Hematopoietic multipotent progenitor cell (in vitro differentiated cells): ENCODE results near the gene GPR132. TPM values are rescaled to one million over a fixed set of nuclear protein-coding genes. Genes with fewer than 3 reads are reported as not detected.

Source experiments
- DNase-seq, 3 donors: peaks; one replicate each; pipeline ENCODE4 v3.0.0-alpha.2; 2011 to 2015; ENCODE audit warnings: low read depth in 2 of 3, low spot score in 2 of 3
- total RNA-seq: library from RNA; depleted of rRNA; stranded (reverse); fragments of >200 nt; gene quantifications from one replicate; pipeline ENCODE4 v1.2.3, GENCODE V29; 2012

The GPR132 gene
- total RNA-seq, 1 donor, result 13.5 TPM

DNA sequence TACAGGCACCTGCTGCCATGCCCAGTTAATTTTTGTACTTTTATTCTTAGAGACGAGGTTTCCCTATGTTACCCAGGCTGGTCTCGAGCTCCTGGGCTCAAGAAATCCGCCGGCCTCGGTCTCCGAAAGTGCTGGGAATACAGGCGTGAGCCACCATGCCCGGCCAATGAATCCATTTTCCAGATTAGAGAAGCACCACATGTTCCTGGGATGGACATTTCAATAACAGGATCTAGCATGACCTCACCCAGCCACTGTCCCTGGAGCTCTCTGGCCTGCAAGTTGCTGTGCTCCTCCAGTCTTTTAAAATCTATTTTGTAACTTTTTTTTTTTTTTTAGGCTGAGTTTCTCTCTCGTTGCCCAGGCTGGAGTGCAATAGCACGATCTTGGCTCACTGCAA is 2.2 kb downstream of the GPR132 start:
- no peak for DNase-seq

DNA sequence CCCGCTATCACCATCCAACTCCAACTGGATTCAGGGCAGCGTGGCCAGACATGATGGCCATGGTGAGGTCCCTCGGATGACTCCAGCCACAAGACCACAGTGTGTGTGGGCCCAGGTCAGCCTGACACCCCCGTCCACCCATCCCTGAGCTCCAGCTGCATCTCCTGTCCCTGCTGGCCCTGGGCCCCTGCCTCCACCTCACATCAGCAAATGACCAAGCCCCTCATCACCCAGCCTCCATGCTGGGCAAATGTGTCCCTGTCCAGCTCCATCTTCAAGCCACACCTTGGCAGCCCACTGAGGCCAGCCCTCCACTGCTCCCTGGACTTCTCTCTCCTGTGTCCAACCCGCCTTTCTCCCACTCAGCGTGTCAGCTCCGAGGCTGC is 3.2 kb downstream of the GPR132 start:
- DNase-seq, result no peak

DNA sequence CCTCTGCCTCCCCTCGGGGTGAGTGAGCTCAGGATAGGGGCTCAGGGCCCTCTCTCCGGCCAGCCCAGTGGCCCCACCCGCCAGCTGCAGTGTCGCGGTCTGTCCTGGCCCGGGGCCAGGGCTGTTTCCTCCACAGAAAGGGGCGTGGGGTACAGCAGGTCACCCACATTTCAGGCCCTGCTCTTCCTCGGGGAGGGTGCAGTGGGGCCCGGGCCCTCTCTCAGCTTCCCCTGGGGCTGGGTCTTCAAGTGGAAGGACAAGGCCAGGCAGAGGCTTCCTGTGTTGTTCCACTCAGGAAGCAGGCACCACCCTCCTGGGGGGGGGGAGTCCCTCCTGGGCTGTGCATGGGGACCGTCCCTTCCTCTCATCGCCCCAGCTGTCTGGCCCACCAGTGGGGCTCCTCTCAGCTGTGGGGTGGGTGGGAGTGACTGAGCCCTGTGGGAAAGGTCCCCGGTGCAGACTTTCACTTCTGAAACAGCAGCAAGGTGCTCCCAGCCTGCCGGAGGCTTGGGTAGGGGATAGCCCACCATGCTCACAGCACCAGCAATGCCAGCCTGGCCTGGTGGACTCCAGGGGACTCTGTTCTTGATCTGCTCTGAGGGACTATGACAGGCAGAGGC is 3.7 kb downstream of the GPR132 start:
- peak in 2 of 3 donors; percentile 49 to 57 for DNase-seq

DNA sequence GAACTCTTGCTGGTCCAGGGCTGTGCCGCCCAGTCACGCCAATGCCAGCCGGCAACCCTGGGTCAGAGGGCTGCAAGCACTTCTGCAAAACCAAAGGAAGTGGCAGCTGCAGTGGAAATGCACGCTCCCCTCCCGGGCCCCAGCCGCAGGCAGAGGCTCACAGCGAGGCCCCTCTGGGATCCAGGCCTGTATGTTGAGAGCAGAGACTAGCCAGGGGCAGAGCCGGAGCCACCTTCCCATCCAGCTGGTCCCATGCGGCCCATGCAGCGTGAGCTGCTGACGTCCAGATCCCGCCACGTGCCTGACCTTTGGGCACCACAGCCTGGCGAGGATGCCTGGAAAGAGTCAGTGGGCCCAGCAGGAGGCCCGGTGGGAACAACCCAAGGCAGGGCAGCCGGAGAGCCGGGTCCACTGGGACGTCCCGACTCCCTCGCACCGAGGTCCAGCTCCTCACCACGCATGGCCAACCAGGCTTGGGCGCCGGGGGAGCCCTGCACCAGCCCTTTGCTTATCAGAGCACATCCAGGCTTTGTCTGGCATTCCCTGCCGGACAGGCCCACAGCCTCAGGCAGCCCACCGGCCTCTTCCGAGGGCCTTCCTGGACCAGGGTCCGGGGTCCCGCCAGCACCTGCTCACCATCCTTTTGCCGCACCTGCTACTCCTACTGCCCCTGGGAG is 4.3 kb downstream of the GPR132 start:
- peak in 2 of 3 donors; percentile 74 to 81 for DNase-seq

DNA sequence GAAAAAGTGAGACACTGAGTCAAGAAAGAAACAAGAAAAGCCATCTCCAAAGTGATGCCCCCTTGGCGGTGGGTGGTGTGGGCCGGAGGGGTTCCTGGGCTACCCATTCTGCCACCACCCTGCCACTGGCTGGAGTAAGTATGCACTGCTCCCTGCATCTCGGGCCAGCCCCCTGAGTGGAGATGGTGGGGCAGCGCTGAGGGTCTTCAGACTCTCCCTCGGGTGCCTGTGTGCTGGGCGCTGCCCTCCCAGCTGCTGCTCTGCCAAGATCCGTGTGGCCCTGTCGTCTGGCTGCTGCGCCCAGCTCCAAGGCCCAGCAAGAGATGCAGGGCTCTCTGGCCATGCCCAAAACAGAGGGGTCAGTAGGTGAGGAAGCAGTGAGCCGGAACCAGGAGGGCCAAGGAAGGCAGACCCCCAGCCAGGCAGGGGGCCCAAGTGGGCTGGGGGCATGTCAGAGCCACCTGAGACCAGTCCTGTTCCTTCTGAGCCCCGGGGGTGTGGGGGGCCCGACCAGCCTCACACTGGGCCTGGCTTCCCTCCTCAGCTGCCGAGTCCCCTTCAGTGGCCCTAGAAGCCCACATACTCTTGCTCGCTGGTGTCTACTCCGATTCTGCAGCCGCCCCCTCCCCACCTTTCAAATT is 5.2 kb downstream of the GPR132 start:
- no peak for DNase-seq

DNA sequence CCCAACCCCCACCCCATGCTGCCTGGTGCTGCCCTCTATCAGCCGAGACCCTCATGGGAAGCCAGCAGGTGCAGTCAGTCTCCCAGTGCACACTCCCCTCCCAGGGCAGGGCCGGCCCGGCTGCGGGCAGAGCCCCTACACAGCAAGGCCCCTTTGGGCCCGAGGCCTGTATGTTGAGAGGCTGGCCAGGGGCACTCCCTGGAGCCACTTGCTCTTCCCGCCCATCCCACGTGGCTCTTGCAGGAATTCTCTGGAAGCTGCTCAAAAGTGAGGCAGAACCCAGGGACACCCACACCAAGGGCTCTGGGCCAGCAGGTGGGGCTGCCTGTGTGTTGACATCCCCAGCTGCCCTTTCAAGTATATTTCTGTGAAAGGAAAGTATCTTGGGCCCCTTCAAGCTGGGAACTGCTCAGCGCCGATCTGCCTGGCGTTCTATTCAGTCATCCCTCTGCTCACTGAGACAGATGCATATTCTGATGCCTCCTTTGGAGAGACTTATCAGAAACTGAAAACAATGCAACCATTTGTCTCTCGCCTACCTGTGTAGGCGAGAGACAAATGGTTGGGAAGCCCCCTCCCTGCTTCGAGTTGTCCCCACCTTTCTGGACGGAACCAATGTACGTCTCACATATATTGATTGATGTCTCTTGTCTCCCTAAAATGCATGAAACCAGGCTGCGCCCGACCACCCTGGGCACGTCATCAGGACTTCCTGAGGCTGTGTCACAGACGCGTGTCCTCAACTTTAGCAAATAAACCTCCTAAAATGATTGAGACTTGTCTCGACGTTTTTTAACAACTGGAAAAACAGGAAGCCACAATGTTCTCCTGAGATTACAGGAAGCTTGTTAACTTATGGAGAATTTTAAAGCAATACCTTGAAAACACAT is 6.0 kb downstream of the GPR132 start:
- DNase-seq, result peak in 1 of 3 donors; percentile 55

DNA sequence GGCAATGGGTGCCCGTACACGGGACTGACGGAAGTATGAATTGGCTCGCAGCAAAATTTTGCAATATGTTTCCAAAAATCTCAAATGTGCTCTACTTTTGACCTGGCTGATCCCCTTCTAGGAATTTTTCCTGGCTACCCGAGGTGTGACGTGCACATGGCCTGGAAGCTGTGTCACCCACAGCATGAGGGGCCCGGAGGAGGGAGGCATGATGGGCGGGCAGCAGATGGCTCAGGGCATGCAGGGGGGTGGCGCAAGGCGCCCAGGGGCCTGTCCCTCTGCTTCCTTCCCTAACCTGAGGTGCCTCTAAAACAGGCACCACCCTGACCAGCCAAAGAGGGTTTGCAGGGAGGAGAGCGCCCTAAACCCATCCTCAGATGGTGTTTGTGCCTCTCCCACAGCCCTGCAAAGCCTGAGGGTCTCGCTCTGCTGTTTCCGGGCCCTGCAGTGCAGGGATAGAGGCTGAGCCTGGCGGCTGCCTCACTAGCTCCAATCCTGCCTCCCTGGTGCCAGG is 6.7 kb downstream of the GPR132 start:
- DNase-seq, result no peak

DNA sequence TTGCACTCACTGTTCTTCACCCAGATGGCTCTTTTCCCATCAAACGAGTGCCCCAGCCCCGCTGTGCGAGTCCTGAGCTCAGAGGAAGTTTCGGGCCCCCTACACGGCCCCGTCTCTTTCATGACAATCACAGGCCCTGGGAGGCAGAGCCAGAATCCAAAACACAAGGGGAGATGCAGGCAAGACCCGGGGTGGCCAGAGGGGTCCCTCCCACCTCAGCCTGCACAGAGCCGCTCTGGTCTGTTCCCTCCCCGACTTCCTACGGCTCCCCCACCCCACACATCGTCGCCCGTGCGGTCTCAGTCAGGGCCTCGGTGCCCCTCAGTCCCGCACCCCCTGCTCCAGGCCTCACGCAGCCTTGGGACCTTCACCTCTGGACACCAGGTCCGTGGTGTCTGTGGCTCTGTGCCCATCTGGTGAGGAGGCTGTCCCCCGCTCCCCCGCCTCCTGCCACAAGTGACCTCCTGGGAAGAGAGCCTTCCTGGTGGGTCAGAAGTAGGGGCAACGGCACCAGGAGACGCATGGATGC is 8.9 kb downstream of the GPR132 start:
- no peak for DNase-seq

DNA sequence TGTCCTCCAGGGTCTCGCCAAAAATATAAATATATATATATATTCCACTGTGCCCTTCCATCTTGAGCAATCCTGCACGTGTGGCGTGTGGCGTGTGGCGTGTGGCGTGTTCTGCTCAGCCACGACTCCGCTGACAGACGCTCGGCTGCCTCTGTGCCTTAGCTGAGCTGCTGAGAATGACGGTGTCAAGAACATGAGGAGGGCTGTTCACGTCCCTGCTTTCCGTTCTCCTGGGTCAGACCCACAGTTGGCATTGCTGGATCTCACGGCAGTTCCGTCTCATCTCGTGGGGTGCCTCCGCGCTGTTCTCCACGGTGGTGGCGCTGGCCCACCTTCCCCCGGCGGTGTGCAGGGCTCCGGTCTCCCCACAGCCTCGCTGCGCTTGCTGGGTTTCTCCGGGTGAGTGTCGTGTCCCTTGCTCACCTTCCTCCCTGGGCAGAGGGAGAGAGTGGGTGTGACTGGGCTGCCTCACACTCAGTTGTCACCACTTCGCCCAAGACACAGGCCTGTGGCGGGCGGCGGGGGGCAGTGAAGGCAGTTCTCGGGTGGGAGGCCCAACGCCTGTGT is 9.4 kb downstream of the GPR132 start:
- DNase-seq, result no peak

DNA sequence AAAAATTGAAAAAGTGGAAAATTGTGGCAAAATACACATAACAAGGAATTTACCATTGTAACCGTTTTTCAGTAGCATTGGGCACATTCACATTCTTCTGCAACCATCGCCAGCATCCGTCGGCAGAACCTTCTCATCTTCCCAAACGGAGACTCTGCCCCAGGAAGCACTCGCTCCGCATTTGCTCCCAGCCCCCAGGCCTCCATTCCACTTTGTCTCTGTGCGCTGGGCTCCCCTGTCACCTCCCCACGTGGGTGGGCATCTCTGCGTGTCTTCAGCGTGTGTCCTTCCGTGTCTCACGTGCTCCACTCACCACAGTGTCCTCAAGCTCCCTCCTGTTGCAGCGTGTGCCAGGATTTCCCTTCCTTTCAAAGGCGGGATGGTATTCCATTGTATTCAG is 9.9 kb downstream of the GPR132 start:
- DNase-seq, result no peak

DNA sequence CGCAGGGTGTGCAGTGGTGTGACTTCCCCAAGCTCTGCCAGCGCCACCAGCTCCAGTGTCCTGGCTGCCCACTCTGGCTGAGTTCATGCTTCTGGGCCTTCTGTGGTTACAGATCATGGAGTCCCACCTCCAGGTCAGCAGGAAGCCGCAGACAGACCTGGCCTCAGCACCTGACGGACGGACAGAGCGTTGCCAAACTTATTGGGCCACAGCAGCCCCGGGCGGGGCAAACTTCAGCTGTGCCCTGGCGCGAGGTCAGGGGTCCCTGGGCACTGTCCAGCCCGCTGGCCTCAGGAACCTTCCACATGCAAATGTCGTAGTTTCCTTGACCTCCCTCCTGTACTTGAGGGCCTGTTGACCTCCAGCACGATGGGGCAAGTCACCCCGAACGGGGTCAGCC is 11.2 kb downstream of the GPR132 start:
- no peak for DNase-seq

DNA sequence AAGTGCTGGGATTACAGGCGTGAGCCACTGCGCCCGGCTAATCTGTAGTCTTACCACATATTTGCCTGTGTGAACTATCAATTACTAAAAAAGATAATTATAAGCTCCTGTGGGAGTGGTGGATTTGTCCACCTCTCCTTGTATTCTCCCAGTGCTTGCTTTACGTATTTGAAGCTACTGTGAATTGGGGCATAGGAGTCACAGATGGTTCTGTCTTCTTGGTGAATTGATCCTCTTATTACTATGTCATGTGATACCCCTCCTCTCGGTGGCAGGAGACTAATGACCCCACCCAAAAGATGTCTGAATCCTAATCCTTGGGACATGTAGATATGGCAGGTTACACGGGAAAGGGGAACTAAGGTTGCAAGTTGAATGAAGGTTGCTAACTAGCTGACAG is 11.8 kb downstream of the GPR132 start:
- no peak for DNase-seq

DNA sequence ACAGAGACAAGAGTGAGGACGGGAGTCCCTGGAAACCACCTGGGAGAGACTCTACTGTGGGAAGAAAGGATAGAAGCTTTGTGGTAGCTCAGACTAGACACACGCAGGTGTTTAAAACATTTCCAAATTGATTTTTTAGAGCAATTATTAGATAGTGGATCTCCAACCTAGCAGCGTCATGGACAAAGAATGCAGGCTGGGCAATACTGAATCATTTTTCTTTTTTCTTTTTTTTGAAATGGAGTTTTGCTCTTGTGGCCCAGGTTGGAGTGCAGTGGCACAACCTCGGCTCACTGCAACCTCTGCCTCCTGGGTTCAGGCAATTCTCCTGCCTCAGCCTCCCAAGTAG is 13.1 kb downstream of the GPR132 start:
- no peak for DNase-seq

DNA sequence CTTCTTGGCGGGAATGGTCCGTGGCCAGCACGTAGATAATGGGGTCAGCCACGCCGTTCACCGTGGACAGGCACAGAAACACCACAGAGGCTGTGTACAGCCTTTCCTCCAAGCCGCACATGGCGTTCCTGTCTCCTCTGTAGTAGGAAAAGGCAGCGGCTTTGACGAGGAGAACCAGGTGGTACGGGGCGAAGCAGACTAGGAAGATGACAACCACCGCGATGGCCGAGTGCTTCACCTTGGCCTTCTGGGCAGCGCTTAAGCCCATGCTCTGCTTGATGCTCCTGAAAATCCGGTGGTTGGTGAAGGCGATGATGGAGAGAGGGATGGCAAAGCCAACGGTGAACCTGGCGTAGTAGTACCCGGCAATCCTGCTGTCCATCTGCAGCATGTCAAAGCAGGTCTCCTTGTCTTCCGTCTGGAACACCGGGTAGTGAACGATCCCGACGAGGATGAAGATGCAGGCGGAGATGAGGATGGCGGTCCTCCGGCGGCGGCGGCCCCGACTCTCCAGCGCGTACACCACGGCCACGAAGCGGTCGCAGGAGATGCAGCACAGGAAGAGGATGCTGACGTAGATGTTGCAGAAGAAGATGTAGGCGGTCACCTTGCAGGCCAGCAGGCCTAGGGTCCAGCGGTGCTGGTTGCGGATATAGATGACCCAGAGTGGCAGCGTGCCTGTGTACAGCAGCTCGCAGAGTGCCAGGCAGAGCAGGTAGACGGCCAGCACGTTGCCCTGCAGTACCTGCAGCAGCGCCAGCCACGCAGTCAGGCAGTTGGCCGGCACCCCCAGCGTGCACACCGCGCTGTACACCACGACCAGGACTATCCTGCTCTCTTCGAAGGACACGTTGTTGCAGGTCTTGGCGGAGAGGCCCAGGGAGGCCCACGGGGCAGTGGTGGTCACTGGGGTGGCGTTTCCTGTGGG is 13.8 kb downstream of the GPR132 start:
- DNase-seq, result no peak

DNA sequence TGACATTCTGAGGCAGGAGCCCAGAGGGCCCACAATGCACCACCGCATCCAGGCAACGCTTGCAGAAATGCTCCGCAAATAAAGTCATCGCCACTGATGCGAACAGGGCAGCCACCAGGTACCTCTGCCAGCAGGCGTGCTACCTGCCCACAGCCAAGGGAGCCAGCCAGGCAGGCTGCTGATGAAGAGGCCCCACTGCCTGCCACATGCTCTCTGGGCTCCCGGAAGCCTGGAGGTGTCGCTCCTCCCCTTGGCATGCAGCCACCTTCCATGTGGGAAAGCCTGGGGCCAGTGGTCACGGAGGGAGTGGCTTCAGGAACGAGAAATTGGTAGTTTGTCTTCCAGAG is 14.7 kb downstream of the GPR132 start:
- peak in 1 of 3 donors; percentile 56 for DNase-seq

DNA sequence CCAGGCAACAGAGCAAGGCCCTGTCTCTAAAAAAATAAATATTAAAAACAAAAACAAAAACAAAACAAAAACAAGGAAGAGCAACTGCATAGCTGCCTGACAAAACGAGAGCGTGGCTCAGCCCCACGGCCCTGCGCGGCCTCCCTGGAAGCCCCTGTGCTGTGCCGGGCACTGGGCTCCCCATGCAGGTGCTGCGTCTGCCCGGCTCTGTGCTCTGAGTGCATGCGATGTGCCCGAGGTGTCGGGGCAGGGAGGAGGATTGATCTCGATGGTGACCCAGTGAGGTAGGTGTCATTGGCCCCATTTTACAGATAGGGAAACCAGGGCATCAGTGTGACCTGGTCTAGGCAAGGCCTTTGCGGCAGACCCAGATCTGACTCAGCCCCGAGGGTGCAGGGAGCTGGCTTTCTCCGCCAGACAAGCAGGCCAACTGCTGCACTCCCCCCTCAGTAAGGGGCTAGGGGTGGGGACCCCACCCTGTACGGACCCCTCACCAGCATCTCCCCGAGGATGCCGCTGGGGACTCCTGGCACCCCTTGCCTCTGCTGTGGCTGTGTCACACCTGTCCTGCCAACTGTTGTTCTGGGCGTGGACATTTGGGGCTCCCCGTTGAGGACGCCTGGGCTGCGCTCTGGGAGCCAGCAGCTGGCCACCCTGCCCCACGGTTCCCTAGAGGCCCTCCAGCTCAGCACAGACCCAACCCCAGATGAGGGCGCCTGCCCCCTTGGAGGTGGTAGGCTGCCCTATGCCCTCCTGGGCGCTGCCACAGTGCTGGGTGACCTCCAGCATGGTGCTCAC is 15.3 kb downstream of the GPR132 start:
- DNase-seq, result no peak

DNA sequence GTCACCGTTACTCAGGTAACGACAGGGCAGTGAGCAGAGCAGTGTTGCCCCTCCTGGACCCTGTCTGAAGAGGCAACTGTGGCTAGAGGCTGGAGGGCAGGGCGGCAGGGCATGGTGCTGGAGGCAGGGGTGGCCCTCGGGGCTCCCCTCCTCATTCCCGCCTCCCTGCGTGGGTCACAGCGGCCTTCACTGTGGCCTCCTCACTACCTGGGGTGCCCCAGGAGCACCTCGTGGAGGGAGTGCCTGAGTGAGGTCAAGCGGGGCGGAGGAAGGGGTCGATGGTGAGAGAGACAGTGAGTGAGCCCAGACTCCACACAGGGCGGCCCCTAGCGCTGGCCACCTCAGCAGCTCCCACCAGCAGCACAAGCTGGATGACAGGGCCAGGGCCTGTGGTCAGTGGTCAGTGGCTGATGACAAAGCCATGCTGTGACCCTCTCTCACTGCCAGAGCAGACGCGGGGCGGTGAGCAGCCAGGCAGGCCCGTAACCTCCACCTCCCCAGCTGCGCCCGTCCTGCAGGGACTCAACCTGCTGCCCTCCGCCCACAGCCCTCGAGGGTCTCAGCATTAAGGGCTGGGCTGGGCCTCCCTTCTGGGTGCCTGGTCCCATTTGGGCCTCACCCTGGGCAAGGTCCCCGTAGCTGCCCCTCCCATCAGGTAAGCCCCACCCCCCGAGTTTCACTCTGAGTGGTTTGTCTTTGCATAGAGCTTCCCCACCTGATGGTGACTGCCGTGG is 17.8 kb downstream of the GPR132 start:
- DNase-seq, result no peak

DNA sequence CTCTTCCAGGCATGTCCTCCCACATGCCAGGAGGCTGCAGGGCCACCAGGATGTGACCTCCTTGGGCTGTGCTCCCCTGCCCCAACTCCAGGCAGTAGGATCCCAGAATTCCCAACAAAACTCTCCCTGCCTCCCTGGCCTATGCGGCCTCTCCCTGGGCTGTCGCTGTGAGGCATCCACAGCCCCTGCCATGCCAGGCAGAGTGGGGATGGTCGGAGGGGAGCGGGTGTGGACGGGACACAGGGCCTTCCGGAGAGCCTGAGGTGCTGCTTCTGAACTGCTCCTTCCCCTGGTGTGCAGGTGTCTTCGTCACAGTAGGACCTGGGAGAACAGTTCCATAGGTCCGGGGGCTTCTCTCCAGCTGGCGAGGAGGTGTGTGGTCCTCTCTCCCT is 18.3 kb downstream of the GPR132 start:
- no peak for DNase-seq
